A673 (cell line): ENCODE measurements around the gene CLPSL2. TPM values are rescaled to one million over a fixed set of nuclear protein-coding genes. Genes with fewer than 3 reads are reported as not detected.
A peak's percentile ranks its signal among the peaks of the same experiment; 100 is the strongest.

Source experiments
- BruUV-seq: library from RNA; stranded (reverse); fragments of 400-500 nt; replicated peaks from 2 replicates; lab custom pipeline; 2021; lab: Mats Ljungman, UMichigan
- CTCF ChIA-PET: fragments of 300-600 bp; sonication (Branson Sonifier 250); formaldehyde crosslinking; loops from one replicate; lab custom pipeline; 2022; ENCODE audit warnings: antibody characterized with exemption; lab: Charles Lee
- POLR2A ChIA-PET: fragments of 300-600 bp; sonication (Branson Sonifier 250); formaldehyde crosslinking; loops from one replicate; lab custom pipeline; 2022; ENCODE audit warnings: antibody characterized with exemption; ENCODE audit not compliant: low non-redundant PET; lab: Charles Lee
- DNase-seq: peaks from one replicate; pipeline ENCODE4 v3.0.0-alpha.2; 2015; ENCODE audit warnings: low spot score
- H3K27ac ChIP-seq: fragments of 200-600 bp; sonication (generic); 2 replicates; pipeline ENCODE4 v1.5.1; 2016; ENCODE audit warnings: mixed run types, low read depth, mild to moderate bottlenecking, mixed read lengths, antibody characterized with exemption, low read length; ENCODE audit not compliant: poor library complexity, severe bottlenecking
- H3K27me3 ChIP-seq: fragments of 200-600 bp; sonication (generic); replicated peaks from 2 replicates; pipeline ENCODE4 v1.6.1; 2017; ENCODE audit warnings: mixed run types, low read depth, mild to moderate bottlenecking, mixed read lengths, antibody characterized with exemption, low read length; ENCODE audit not compliant: insufficient read depth, poor library complexity
- H3K36me3 ChIP-seq: fragments of 200-600 bp; sonication (generic); 2 replicates; pipeline ENCODE4 v1.6.1; 2016; ENCODE audit warnings: mixed run types, mild to moderate bottlenecking, mixed read lengths, antibody characterized with exemption, low read length; ENCODE audit not compliant: insufficient read depth, poor library complexity, severe bottlenecking
- H3K4me1 ChIP-seq: fragments of 200-600 bp; sonication (generic); 2 replicates; pipeline ENCODE4 v1.6.1; 2017; ENCODE audit warnings: mixed run types, mild to moderate bottlenecking, mixed read lengths, antibody characterized with exemption, low read length; ENCODE audit not compliant: insufficient read depth, poor library complexity, severe bottlenecking
- H3K4me3 ChIP-seq: fragments of 200-600 bp; sonication (generic); 2 replicates; pipeline ENCODE4 v1.5.1; 2016; ENCODE audit warnings: low read depth, mixed run types, mild to moderate bottlenecking, mixed read lengths, low read length; ENCODE audit not compliant: poor library complexity, severe bottlenecking
- H3K9me3 ChIP-seq: fragments of 200-600 bp; sonication (generic); 2 replicates; pipeline ENCODE4 v1.6.1; 2016; ENCODE audit warnings: mixed run types, low read depth, mild to moderate bottlenecking, mixed read lengths, antibody characterized with exemption, low read length; ENCODE audit not compliant: poor library complexity, severe bottlenecking
- CTCF ChIP-seq: fragments of 300-800, 200-600 bp; sonication (generic); conservative IDR thresholded peaks from 2 replicates; pipeline ENCODE4 v1.5.1; 2017; ENCODE audit warnings: low read depth, mild to moderate bottlenecking, antibody characterized with exemption, low read length, moderate library complexity, mixed read lengths
- EZH2 ChIP-seq: fragments of 200-600 bp; sonication (generic); IDR thresholded peaks from 2 replicates; pipeline ENCODE4 v1.6.1; 2017; ENCODE audit warnings: borderline replicate concordance, low read depth, mild to moderate bottlenecking, mixed read lengths, antibody characterized with exemption, low read length; ENCODE audit not compliant: poor library complexity, severe bottlenecking
- intact Hi-C: fragments of 100-400 bp; cut with micrococcal nuclease; formaldehyde crosslinking; loops from one replicate; pipeline ENCODE4 v1.10.0; 2022; ENCODE audit not compliant: unreplicated experiment
- total RNA-seq: library from RNA; stranded (reverse); gene quantifications from 2 replicates; pipeline ENCODE4 v1.2.3, GENCODE V29; 2021

Gene CLPSL2
- total RNA-seq, 1 experiment from 2014 or later: not detected

GRCh38 chr6:35735452-35735851 lies 40.9 kb upstream of the CLPSL2 start:
- Histone ChIP-seq H3K9me3 (no peaks in the 10 kb centered on the region), H3K27me3 (no peaks in the 10 kb centered on the region), H3K4me1 (peaks cover 21% of the 10 kb centered on the region), H3K27ac (no peak overlapping the region), H3K4me3 (no peak overlapping the region), H3K36me3 (no peaks in the 10 kb centered on the region)
- ChIA-PET CTCF (interaction anchor here (1.6 to 2.6 kb wide), 2 partner anchors 148 to 151 kb away, joined by 10 to 15 read pairs; no protein-coding TSS in a partner anchor), POLR2A (interaction anchor here (0.7 kb wide), 1 partner anchor 423 kb away, joined by 3 read pairs; no protein-coding TSS in a partner anchor)
- DNase-seq: no peak
- intact Hi-C loops: loop anchor here (10.0 kb wide), 1 partner anchor 359 kb away; no protein-coding TSS in a partner anchor
- BruUV-seq: no TSS peak
- TF ChIP-seq CTCF (no peak), EZH2 (no peak)

- Histone ChIP-seq H3K9me3 (no peaks in the 10 kb centered on the region), H3K4me3 (no peak overlapping the region), H3K27ac (no peak overlapping the region), H3K36me3 (no peaks in the 10 kb centered on the region), H3K27me3 (no peaks in the 10 kb centered on the region), H3K4me1 (peaks cover 17% of the 10 kb centered on the region)
- peak; percentile 86 for DNase-seq
- intact Hi-C loops: loop anchor here (1.0 to 10.0 kb wide), 2 partner anchors 153 to 358 kb away; no protein-coding TSS in a partner anchor
- CTCF ChIA-PET: interaction anchor here (0.5 to 2.9 kb wide), 12 partner anchors 9 to 299 kb away, joined by 3 to 52 read pairs (median 6); partner anchors contain the start of gene FKBP5
- POLR2A ChIA-PET: no interaction called here
- no TSS peak for BruUV-seq
- no peak for TF ChIP-seq EZH2
- TF ChIP-seq CTCF: peak; percentile 92
Measured at GRCh38 chr6:35736253-35736894, 40.0 kb upstream of the CLPSL2 start.

- no peak for TF ChIP-seq CTCF
- no peak for TF ChIP-seq EZH2
- no peak within 1 kb of the TSS for H3K27ac ChIP-seq
- peaks cover 17% of the 10 kb centered on the region for H3K4me1 ChIP-seq
- intact Hi-C loops: loop anchor here (1.0 to 10.0 kb wide), 3 partner anchors 154 to 358 kb away; no protein-coding TSS in a partner anchor
- CTCF ChIA-PET: interaction anchor here (0.5 to 2.9 kb wide), 16 partner anchors 9 to 214 kb away, joined by 3 to 52 read pairs (median 5); partner anchors contain the start of gene FKBP5
- no peaks in the 10 kb centered on the region for H3K9me3 ChIP-seq
- POLR2A ChIA-PET: no interaction called here
- H3K36me3 ChIP-seq: no peaks in the 10 kb centered on the region
- no peaks in the 10 kb centered on the region for H3K27me3 ChIP-seq
- DNase-seq: no peak
- BruUV-seq: no TSS peak
- no peak within 1 kb of the TSS for H3K4me3 ChIP-seq
Measured at GRCh38 chr6:35736982-35737412, 39.4 kb upstream of the CLPSL2 start, which contains the start of gene ARMC12. ARMC12 (plus strand) TSS chr6:35737032; CDS start chr6:35737109, 77 bp downstream.
